Testis (tissue), 3 donors: Measurements from ENCODE around the gene CCBE1. TPM values are rescaled to one million over a fixed set of nuclear protein-coding genes. Genes with fewer than 3 reads are reported as not detected.

ENCODE experiments used
- DNase-seq: peaks from one replicate; pipeline ENCODE4 v3.0.0-alpha.2; 2019
- H3K27ac ChIP-seq, 2 donors: fragments of 200-600 bp; sonication (generic); one replicate each; pipeline ENCODE4 v1.5.1; 2019
- H3K27me3 ChIP-seq: fragments of 200-600 bp; sonication (generic); one replicate; pipeline ENCODE4 v1.5.1; 2019
- H3K36me3 ChIP-seq: fragments of 200-600 bp; sonication (generic); one replicate; pipeline ENCODE4 v1.5.1; 2017; ENCODE audit warnings: low read depth; ENCODE audit errors: missing control alignments
- H3K4me1 ChIP-seq: fragments of 200-600 bp; sonication (generic); one replicate; pipeline ENCODE4 v1.5.1; 2019
- H3K4me3 ChIP-seq, 2 donors: fragments of 200-600 bp; sonication (generic); one replicate each; pipeline ENCODE4 v1.5.1; 2017 to 2019
- H3K9me3 ChIP-seq: fragments of 200-600 bp; sonication (generic); one replicate; pipeline ENCODE4 v1.5.1; 2017
- CTCF ChIP-seq, 3 experiments: fragments of 450-650 bp in 2 of 3; fragments of 200-600 bp in 1 of 3; sonication (generic) in 1 of 3; IDR thresholded peaks; one replicate each; pipeline ENCODE4 v1.5.1; 2016 to 2019; ENCODE audit warnings: antibody characterized with exemption in 3 of 3, mild to moderate bottlenecking in 2 of 3, moderate library complexity in 1 of 3
- POLR2A ChIP-seq: fragments of 450-650 bp; IDR thresholded peaks from one replicate; pipeline ENCODE4 v1.6.1; 2017; ENCODE audit warnings: antibody characterized with exemption, mild to moderate bottlenecking, moderate library complexity
- WGBS, 2 donors: methylation state at CpG; one replicate each; pipeline ENCODE4 v1.1.5; 2018; 5-methylcytosine and 5-hydroxymethylcytosine counted together
- intact Hi-C: fragments of 100-400 bp; cut with DNase I; formaldehyde crosslinking; loops from one replicate; pipeline ENCODE4 v1.15.1; 2023; ENCODE audit warnings: low total_unique reads
- polyA plus RNA-seq: library from polyadenylated mRNA; stranded (reverse); fragments of 350-450 nt; fragmentation: Illumina TruSeq; extraction: RNeasy Lipid Tissue Mini Kit (QIAGEN cat#74804); gene quantifications from one replicate; pipeline ENCODE4 v1.2.3, GENCODE V29; 2014; ENCODE audit warnings: low read depth, low replicate concordance; ENCODE audit not compliant: insufficient read depth
- total RNA-seq, 2 donors: library from RNA; depleted of rRNA; stranded (reverse); fragments of >200 nt; gene quantifications; one replicate each; pipeline ENCODE4 v1.2.3, GENCODE V29; 2016

CCBE1 gene
- total and polyA plus RNA-seq, 3 donors from 2014 or later = 1.8 to 2.6 (median 1.9) TPM

GRCh38 chr18:59492756-59493421 lies 204.3 kb downstream of the CCBE1 start:
- TF ChIP-seq CTCF (IDR thresholded peaks at IDR 0.05) = no peak
- TF ChIP-seq POLR2A = no peak
- H3K4me3 ChIP-seq = no peak overlapping the region
- no peak overlapping the region for H3K27ac ChIP-seq
- H3K36me3 ChIP-seq = no peaks in the 10 kb centered on the region
- H3K4me1 ChIP-seq = no peaks in the 10 kb centered on the region
- intact Hi-C loops = no loop called here
- DNase-seq = no peak
- WGBS, 2 donors = 76 to 87% methylated on average over 4 of the region's 4 CpGs
- H3K27me3 ChIP-seq = no peaks in the 10 kb centered on the region
- no peaks in the 10 kb centered on the region for H3K9me3 ChIP-seq

GRCh38 chr18:59488899-59489298 lies 208.3 kb downstream of the CCBE1 start:
- WGBS, 2 donors = 79 to 86% methylated on average over 2 of the region's 2 CpGs
- intact Hi-C loops = no loop called here
- Histone ChIP-seq H3K9me3 (no peaks in the 10 kb centered on the region), H3K27me3 (no peaks in the 10 kb centered on the region), H3K4me1 (no peaks in the 10 kb centered on the region), H3K36me3 (no peaks in the 10 kb centered on the region), H3K27ac (no peak overlapping the region), H3K4me3 (no peak overlapping the region)
- DNase-seq = no peak
- TF ChIP-seq CTCF (IDR thresholded peaks at IDR 0.05) = no peak
- no peak for TF ChIP-seq POLR2A

- TF ChIP-seq CTCF (IDR thresholded peaks at IDR 0.05) = no peak
- no peak for TF ChIP-seq POLR2A
- Histone ChIP-seq H3K4me1 (no peaks in the 10 kb centered on the region), H3K36me3 (no peaks in the 10 kb centered on the region), H3K27ac (no peak overlapping the region), H3K27me3 (no peaks in the 10 kb centered on the region), H3K9me3 (no peaks in the 10 kb centered on the region), H3K4me3 (no peak overlapping the region)
- no peak for DNase-seq
- intact Hi-C loops = no loop called here
- 81 to 84% methylated on average over 5 of the region's 5 CpGs for WGBS, 2 donors
Observed at GRCh38 chr18:59485382-59485781, 211.8 kb downstream of the CCBE1 start.

GRCh38 chr18:59484561-59485328 lies 212.5 kb downstream of the CCBE1 start:
- 43 to 47% methylated on average over 8 of the region's 8 CpGs for WGBS, 2 donors
- Histone ChIP-seq H3K9me3 (no peaks in the 10 kb centered on the region), H3K4me1 (no peaks in the 10 kb centered on the region), H3K27ac (no peak overlapping the region), H3K4me3 (no peak overlapping the region), H3K36me3 (no peaks in the 10 kb centered on the region), H3K27me3 (no peaks in the 10 kb centered on the region)
- intact Hi-C loops = no loop called here
- TF ChIP-seq CTCF (IDR thresholded peaks at IDR 0.05) (no peak), POLR2A (no peak)
- no peak for DNase-seq
